ENCODE results near the gene FOXM1.
"Not testable (repeated sequence)": the region's sequence is repeated elsewhere in the genome, so short reads cannot be mapped to it uniquely, and the experiment has no call there.

Gene FOXM1

GRCh38 chr12:2886768-2887450 lies 9.9 kb upstream of the FOXM1 start:
- no peak for DNase-seq

GRCh38 chr12:2884810-2885209 lies 7.8 kb upstream of the FOXM1 start:
- DNase-seq: no peak

DNA sequence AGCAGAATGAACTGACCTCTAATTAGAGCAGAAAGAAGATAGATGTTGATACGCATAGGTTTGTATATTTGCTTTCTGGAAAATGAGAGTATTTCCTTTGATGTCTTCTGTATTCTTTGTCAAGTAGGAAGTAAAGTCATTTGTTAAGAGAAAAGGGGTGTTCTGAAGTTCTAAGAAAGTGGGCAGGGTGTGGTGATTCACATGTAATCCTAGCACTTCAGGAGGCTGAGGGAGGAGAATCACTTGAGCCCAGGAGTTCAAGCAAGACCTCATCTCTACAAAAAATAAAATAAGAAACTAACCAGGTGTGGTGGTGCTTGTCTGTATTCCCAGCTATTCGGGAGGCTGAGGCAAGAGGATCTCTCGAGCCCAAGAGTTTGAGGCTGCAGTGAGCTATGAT lies 2.9 kb upstream of the FOXM1 start:
- DNase-seq: no peak

DNA sequence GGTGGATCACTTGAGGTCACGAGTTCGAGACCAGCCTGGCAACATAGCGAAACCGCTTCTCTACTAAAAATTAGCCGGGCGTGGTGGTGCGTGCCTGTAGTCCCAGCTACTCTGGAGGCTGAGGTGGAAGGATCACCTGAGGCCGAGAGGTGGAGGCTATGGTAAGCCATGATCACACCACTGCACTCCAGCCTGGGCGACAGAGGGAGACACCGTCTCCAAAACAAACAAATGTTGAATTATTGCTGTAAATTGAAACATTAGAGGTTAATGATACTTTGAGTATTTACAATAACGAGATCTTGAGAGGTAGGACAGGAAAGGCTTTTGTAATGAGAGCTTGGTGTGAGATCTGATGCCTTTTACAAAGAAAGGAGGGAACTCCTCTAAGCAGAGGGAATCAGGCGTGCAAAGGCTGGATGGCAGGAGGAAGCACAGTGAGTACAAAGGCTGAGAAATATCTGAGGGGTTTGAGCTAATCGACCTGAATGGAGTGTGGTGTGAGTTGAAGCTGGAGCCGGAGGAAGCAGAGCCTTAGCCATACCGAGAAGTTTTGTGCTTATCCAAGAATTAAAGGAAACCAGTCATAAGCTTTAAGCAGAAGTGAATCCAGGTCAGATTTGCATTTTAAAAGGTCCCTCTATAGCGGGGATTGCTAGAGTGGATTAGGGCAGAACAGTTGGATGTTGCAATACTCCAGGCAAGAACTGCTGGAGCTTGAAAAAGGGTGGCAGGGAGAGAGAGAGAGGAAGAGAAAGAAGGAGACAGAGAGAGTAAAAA lies 1.2 kb upstream of the FOXM1 start:
- peak in 5 of 56 donors; percentile 4 to 37 (median 5) for DNase-seq

- DNase-seq: peak in 1 of 56 donors; percentile 14
These were observed 435 bp downstream of the FOXM1 start for GRCh38 chr12:2876431-2877046.

GRCh38 chr12:2868986-2869632 lies 7.9 kb downstream of the FOXM1 start:
- not testable (repeated sequence) for DNase-seq

DNA sequence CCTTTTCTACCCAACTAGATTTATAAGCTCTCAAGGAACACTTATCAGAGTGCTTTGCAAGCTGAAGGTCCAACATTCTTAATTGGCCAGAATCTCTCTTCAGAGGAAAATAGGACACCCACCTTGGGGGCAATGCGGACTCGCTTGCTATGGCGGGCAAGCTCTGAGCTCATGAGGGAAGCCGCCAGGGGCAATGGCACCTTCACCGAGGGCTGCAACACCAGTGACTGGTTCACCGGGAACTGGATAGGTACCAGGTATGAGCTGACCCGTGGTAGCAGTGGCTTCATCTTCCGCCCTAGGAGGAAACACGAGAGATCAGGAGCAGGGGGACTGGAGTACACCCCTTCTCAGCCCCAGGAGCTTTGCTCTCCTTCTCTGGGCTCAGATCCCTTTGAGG lies 12.8 kb downstream of the FOXM1 start:
- no peak for DNase-seq

GRCh38 chr12:2863402-2863801 lies 13.6 kb downstream of the FOXM1 start:
- not testable (repeated sequence) for DNase-seq

DNA sequence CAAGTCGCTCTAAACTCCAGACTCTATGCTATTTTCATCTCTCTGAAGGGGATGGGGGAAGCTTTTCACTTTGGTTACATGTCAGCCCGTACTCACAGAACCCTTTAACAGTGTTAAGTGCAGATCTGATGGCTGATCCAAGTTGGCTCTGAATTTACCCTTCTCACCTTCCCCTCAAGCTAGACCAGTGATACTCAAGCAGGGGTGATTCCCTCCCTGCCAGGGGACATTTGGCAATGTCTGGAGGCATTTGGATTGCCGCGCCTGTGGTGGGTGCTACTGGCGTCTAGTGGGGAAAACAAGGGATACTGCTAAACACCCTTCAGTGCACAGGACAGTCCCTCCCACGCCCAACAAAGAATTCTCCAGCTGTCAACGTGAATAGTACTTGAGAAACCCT lies 14.1 kb downstream of the FOXM1 start:
- no peak for DNase-seq

DNA sequence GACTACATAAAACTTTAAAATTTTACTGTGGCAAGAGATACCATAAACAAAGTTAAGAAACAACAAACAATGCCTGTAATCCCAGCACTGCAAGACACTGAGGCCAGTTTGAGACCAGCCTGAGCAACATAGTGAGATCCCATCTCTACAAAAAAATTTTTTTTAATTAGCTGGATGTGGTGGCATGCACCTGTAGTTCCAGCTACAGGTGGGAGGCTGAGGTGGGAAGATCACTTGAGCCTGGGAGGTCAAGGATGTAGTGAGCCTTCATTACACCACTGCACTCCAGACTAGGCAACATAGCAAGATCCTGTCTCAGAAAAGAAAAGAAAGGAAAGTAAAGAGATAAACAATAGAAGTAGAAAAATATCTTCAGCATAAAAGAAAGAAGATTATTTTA lies 16.8 kb downstream of the FOXM1 start:
- DNase-seq: no peak

GRCh38 chr12:2858944-2859421 lies 18.0 kb downstream of the FOXM1 start:
- DNase-seq: no peak

DNA sequence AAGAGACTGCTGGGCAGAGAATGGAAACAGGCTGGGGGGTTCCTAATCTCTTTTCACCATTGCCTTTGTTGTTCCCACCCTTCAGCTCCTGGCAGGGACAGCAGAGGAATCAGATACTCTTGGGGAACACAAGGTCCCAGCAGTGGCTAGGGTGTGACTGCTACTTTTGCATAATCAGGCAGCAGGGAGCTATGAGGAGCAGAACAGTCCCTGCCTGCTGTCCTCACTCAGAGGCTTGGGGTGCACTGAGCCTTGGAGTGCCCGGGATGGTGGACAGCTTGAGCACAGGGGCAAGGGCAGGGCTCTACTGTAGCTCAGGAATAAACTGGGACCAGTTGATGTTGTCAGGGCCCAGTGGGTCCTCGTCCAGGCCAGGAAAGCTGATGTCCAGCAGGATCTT lies 18.6 kb downstream of the FOXM1 start:
- DNase-seq: no peak

- no peak for DNase-seq
These were observed 19.4 kb downstream of the FOXM1 start for GRCh38 chr12:2857576-2857975.

- DNase-seq: no peak
These were observed 19.9 kb downstream of the FOXM1 start, which contains the start of gene TEX52 for GRCh38 chr12:2857021-2857431. TEX52 (minus strand) TSS chr12:2857039; CDS start chr12:2857026, 13 bp downstream.

DNA sequence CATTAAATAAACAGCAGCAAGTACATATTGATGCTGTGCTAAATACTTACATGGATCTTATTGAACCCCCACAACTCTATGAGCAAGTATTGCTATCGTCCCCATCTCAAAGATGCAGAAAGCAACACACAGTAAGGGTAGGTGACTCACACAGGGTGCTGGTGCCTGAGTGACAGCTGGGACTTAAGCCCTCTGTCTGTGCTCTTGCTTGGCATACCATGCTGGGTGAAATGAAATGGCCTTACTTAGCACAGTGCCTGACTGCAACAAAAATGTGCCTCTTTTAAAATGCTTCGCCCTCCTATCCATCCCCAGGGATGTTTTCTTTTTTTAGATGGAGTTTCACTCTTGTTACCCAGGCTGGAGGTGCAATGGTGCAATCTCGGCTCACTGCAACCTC lies 20.9 kb downstream of the FOXM1 start:
- DNase-seq: no peak

DNA sequence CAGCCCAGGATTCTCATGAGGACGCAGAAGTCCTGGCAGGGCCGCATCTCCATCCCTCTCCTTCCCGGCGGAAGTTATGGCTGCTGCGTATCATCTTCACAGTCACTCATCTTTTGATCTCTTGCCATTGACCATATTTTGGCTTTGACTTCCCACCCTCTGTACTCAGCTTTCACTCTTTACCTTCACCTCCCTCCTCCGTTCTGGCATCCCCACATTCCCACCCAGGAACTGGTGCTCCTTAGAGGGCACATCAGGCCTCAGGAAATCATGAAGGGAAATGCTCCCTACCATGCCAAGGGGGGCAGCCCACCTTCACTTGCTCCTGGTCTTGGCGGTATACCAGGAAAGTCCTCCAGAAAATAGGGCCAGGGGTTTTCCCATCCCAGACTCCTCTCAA lies 21.4 kb downstream of the FOXM1 start:
- no peak for DNase-seq

GRCh38 chr12:2854669-2855453 lies 22.1 kb downstream of the FOXM1 start:
- DNase-seq: no peak

GRCh38 chr12:2853626-2854025 lies 23.3 kb downstream of the FOXM1 start:
- peak in 49 of 56 donors; percentile 6 to 89 (median 56) for DNase-seq

GRCh38 chr12:2851931-2852330 lies 25.0 kb downstream of the FOXM1 start:
- no peak for DNase-seq

DNA sequence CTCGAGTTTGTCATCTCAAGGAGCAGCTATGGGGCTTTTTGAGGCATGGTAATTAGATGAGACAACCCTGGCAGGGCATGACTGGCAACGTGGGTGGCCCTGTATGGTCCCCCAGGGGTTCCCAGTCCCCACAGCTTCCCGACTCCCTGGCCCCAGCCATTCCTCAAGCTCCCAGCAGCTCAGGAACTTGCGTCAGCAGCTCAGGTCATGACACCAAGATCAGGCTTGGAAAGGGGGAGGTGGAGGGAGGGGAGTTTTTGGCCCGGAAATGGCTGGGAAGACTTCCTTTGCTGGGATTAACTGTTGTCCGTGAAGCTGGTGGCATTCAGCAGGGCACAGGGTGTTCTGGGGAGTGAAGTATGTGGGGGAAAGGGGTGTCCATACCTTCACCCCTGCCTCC lies 31.7 kb downstream of the FOXM1 start:
- no peak for DNase-seq

- DNase-seq: no peak
These were observed 32.2 kb downstream of the FOXM1 start for GRCh38 chr12:2844786-2845185.
